ENCODE results near the gene MAPK8IP2. TPM values are rescaled to one million over a fixed set of nuclear protein-coding genes. Genes with fewer than 3 reads are reported as not detected.

The MAPK8IP2 gene
- total and polyA plus RNA-seq, 2 of the 4 experiments (the other 2 are of a cell fraction), result under 0.01 to 0.14 TPM

GRCh38 chr22:50595189-50595588, 5.4 kb upstream of the MAPK8IP2 start:
- H4K5ac ChIP-seq (ENCODE audit: low read depth, low read length), result no peak overlapping the region
- CTCF ChIA-PET, result no interaction called here
- 0 out of 2 replicates have a peak, but pooled peaks cover 2% of the 10 kb centered on the region for H3K9me3 ChIP-seq (ENCODE audit: control insufficient read depth, insufficient read depth, low read length)
- H3K4me2 ChIP-seq (ENCODE audit: low read depth, low read length), result no peak overlapping the region
- 50% methylated on average over 2 of the region's 3 CpGs; no CpG with 5 or more reads in 1 of the 2 experiments for WGBS, 2 experiments (ENCODE audit: extremely low coverage in 2 of 2, insufficient read length in 1 of 2)
- H3K79me1 ChIP-seq (ENCODE audit: low read depth in 1 of 2, low read length in 2 of 2), result no peaks in the 10 kb centered on the region
- no peak overlapping the region for H2BK20ac ChIP-seq (ENCODE audit: low read depth, low read length)
- no peak overlapping the region for H2AFZ ChIP-seq (replicated peaks; ENCODE audit: low read length, poor library complexity)
- peaks cover 6% of the 10 kb centered on the region for H3K27me3 ChIP-seq (ENCODE audit: control insufficient read depth, insufficient read depth, low read length)
- H3K18ac ChIP-seq (ENCODE audit: low read depth, low read length), result no peak overlapping the region
- BruUV-seq (replicated peaks), result no TSS peak
- no peak overlapping the region for H2AK9ac ChIP-seq (replicated peaks; ENCODE audit: low read depth, low read length, poor library complexity)
- no peak overlapping the region for H4K91ac ChIP-seq (ENCODE audit: insufficient read depth, low read depth, low read length)
- POLR2A ChIA-PET (ENCODE audit: unreplicated experiment), result no interaction called here
- no peak overlapping the region for H4K8ac ChIP-seq (ENCODE audit: low read depth in 2 of 2, low read length in 2 of 2)
- H2AK5ac ChIP-seq (ENCODE audit: low read depth, low read length), result no peak overlapping the region
- H3K23ac ChIP-seq (ENCODE audit: low read depth, low read length), result no peak overlapping the region
- ATAC-seq (ENCODE audit: low read depth) (no peak), DNase-seq (no peak)
- H3K9me1 ChIP-seq (ENCODE audit: insufficient read depth, low read length), result no peaks in the 10 kb centered on the region
- no peak overlapping the region for H3K27ac ChIP-seq (ENCODE audit: insufficient read depth, low read length)
- in situ Hi-C loops (cut with MboI; ENCODE audit: low sequenced_read_pairs), result no loop called here
- H3K4ac ChIP-seq (ENCODE audit: low read depth, low read length), result no peak overlapping the region
- TF ChIP-seq RAD21 (IDR thresholded peaks at IDR 0.05; ENCODE audit: low read length) (no peak), CEBPB (IDR thresholded peaks at IDR 0.05; ENCODE audit: low read depth, low read length) (no peak), CHD1 (IDR thresholded peaks at IDR 0.05; ENCODE audit: low read depth, low read length) (no peak), USF2 (IDR thresholded peaks at IDR 0.05; ENCODE audit: low read depth, low read length) (no peak), BHLHE40 (IDR thresholded peaks at IDR 0.05; ENCODE audit: low read depth, low read length) (no peak), MAZ (IDR thresholded peaks at IDR 0.05; ENCODE audit: borderline replicate concordance, low read depth, low read length) (no peak), SMC3 (IDR thresholded peaks at IDR 0.05; ENCODE audit: low read depth, low read length) (no peak), MXI1 (IDR thresholded peaks at IDR 0.05; ENCODE audit: borderline replicate concordance, low read depth, low read length) (no peak), CTCF (conservative IDR thresholded peaks at IDR 0.05; ENCODE audit: low read depth, low read length) (no peak), ELK1 (IDR thresholded peaks at IDR 0.05; ENCODE audit: borderline replicate concordance, low read depth, low read length) (no peak), RCOR1 (IDR thresholded peaks at IDR 0.05; ENCODE audit: insufficient replicate concordance, low read length) (no peak), NFE2L2 (IDR thresholded peaks at IDR 0.05; ENCODE audit: low read depth, low read length) (no peak), POLR2A (IDR thresholded peaks at IDR 0.05; ENCODE audit: low read depth, low read length) (no peak), RFX5 (IDR thresholded peaks at IDR 0.05; ENCODE audit: low read depth, low read length) (no peak), FOS (IDR thresholded peaks at IDR 0.05; ENCODE audit: low read depth, low read length) (no peak), MAFK (IDR thresholded peaks at IDR 0.05; ENCODE audit: low read depth, low read length) (no peak)
- no peak overlapping the region for H3K56ac ChIP-seq (ENCODE audit: extremely low read depth, insufficient read depth, low read length)
- H3K4me3 ChIP-seq (ENCODE audit: insufficient read depth, low read depth, low read length), result no peak overlapping the region
- H2BK120ac ChIP-seq (ENCODE audit: low read depth, low read length), result no peak overlapping the region
- H3K36me3 ChIP-seq (ENCODE audit: control insufficient read depth, insufficient read depth, low read length), result no peaks in the 10 kb centered on the region
- H2BK15ac ChIP-seq (ENCODE audit: low read depth, low read length), result no peak overlapping the region
- H2BK5ac ChIP-seq (ENCODE audit: low read depth, low read length, poor library complexity, severe bottlenecking), result no peak overlapping the region
- peaks cover 3% of the 10 kb centered on the region; the same call in 1 of the 2 replicates for H4K20me1 ChIP-seq (ENCODE audit: insufficient read depth, low read length)
- no peak overlapping the region for H3K9ac ChIP-seq (ENCODE audit: low read depth, low read length)
- H3K4me1 ChIP-seq (ENCODE audit: control insufficient read depth, insufficient read depth, low read length), result no peaks in the 10 kb centered on the region
- dilution Hi-C loops (cut with HindIII; ENCODE audit: low sequenced_read_pairs, unreplicated experiment), result no loop called here
- no peak overlapping the region for H3K14ac ChIP-seq (replicated peaks; ENCODE audit: low read depth, low read length)
- intact Hi-C loops (cut with micrococcal nuclease), result no loop called here
